SU-DHL-6 (cell line): ENCODE measurements around the gene SCN3B.

Experiments
- H2AFZ ChIP-seq: fragments of 200-600 bp; sonication (generic); 2 replicates; pipeline ENCODE4 v1.6.1; 2014; ENCODE audit warnings: low read depth, mild to moderate bottlenecking, moderate library complexity, mixed read lengths, antibody characterized with exemption, low read length; ENCODE audit not compliant: severe bottlenecking
- H3F3A ChIP-seq: fragments of 200-600 bp; shearing (Covaris generic); 2 replicates; pipeline ENCODE4 v1.6.0; 2016; ENCODE audit warnings: antibody characterized with exemption, mild to moderate bottlenecking; ENCODE audit not compliant: insufficient read depth
- H3K27ac ChIP-seq: fragments of 200-600 bp; sonication (generic); 2 replicates; pipeline ENCODE4 v1.5.1; 2016; ENCODE audit warnings: low read depth, mild to moderate bottlenecking, low read length, moderate library complexity, mixed read lengths
- H3K27me3 ChIP-seq: fragments of 200-600 bp; sonication (generic), shearing (Covaris generic); 2 replicates; pipeline ENCODE4 v1.6.0; 2014; ENCODE audit warnings: mild to moderate bottlenecking, low read length
- H3K36me3 ChIP-seq: fragments of 200-600 bp; sonication (generic); 2 replicates; pipeline ENCODE4 v1.6.1; 2014; ENCODE audit warnings: mild to moderate bottlenecking, low read length, mixed read lengths
- H3K4me2 ChIP-seq: fragments of 300-600, 200-600 bp; shearing (Covaris generic), sonication (generic); 2 replicates; pipeline ENCODE4 v1.6.0; 2014; ENCODE audit warnings: low read length, low read depth, mild to moderate bottlenecking; ENCODE audit not compliant: poor library complexity, severe bottlenecking
- H3K4me3 ChIP-seq: fragments of 200-600 bp; sonication (generic); 2 replicates; pipeline ENCODE4 v1.5.1; 2014; ENCODE audit warnings: antibody characterized with exemption, low read length, mild to moderate bottlenecking, mixed read lengths; ENCODE audit not compliant: insufficient read depth, poor library complexity, severe bottlenecking
- H3K79me2 ChIP-seq: fragments of 200-600 bp; sonication (generic); 2 replicates; pipeline ENCODE4 v1.6.1; 2014; ENCODE audit warnings: mild to moderate bottlenecking, low read length, moderate library complexity; ENCODE audit not compliant: insufficient read depth
- H3K9ac ChIP-seq: fragments of 200-600 bp; sonication (generic); 2 replicates; pipeline ENCODE4 v1.7.0; 2014; ENCODE audit warnings: mild to moderate bottlenecking, low read length
- H3K9me2 ChIP-seq: fragments of 200-600 bp; sonication (generic); replicated peaks from 2 replicates; pipeline ENCODE4 v1.6.1; 2014; ENCODE audit warnings: low read length; ENCODE audit not compliant: insufficient read depth
- H3K9me3 ChIP-seq: fragments of 200-600 bp; sonication (generic); 2 replicates; pipeline ENCODE4 v1.6.1; 2014; ENCODE audit warnings: low read length, mixed read lengths; ENCODE audit not compliant: insufficient read depth
- H4K20me1 ChIP-seq: fragments of 200-600 bp; sonication (generic); 2 replicates; pipeline ENCODE4 v1.6.1; 2014; ENCODE audit warnings: low read depth, mild to moderate bottlenecking, antibody characterized with exemption, low read length, moderate library complexity, mixed read lengths
- CTCF ChIP-seq: fragments of 200-600 bp; sonication (generic); IDR thresholded peaks from one replicate; pipeline ENCODE4 v1.5.1; 2017; ENCODE audit warnings: antibody characterized with exemption, mild to moderate bottlenecking, low read length, moderate library complexity; ENCODE audit not compliant: insufficient read depth, poor library complexity, severe bottlenecking
- EZH2phosphoT487 ChIP-seq: fragments of 200-600 bp; sonication (generic), shearing (Covaris generic); conservative IDR thresholded peaks from 2 replicates; pipeline ENCODE4 v1.6.1; 2018; ENCODE audit warnings: mild to moderate bottlenecking, antibody characterized with exemption, low read length, moderate library complexity, mixed read lengths

The SCN3B gene

GRCh38 chr11:123640029-123640428, 14.4 kb downstream of the SCN3B start:
- no peaks in the 10 kb centered on the region for H3K9me3 ChIP-seq
- H3K27me3 ChIP-seq, result no peaks in the 10 kb centered on the region
- no peaks in the 10 kb centered on the region for H3K79me2 ChIP-seq
- H3K4me2 ChIP-seq, result no peak overlapping the region
- no peaks in the 10 kb centered on the region for H4K20me1 ChIP-seq
- no peaks in the 10 kb centered on the region for H3F3A ChIP-seq
- no peaks in the 10 kb centered on the region for H3K36me3 ChIP-seq
- H3K4me3 ChIP-seq, result no peak overlapping the region
- no peak overlapping the region for H3K9ac ChIP-seq
- no peaks in the 10 kb centered on the region for H3K9me2 ChIP-seq
- TF ChIP-seq EZH2phosphoT487 (no peak), CTCF (no peak)
- no peak overlapping the region for H3K27ac ChIP-seq
- H2AFZ ChIP-seq, result no peak overlapping the region

GRCh38 chr11:123630126-123630608, 24.3 kb downstream of the SCN3B start:
- Histone ChIP-seq H3K9me2 (no peaks in the 10 kb centered on the region), H2AFZ (no peak overlapping the region), H3K4me3 (no peak overlapping the region), H3K9me3 (no peaks in the 10 kb centered on the region), H4K20me1 (no peaks in the 10 kb centered on the region), H3K36me3 (no peaks in the 10 kb centered on the region), H3K9ac (no peak overlapping the region), H3F3A (no peaks in the 10 kb centered on the region), H3K4me2 (no peak overlapping the region), H3K27ac (no peak overlapping the region), H3K79me2 (no peaks in the 10 kb centered on the region), H3K27me3 (no peaks in the 10 kb centered on the region)
- no peak for TF ChIP-seq EZH2phosphoT487
- no peak for TF ChIP-seq CTCF

GRCh38 chr11:123628936-123629683, 25.3 kb downstream of the SCN3B start:
- Histone ChIP-seq H4K20me1 (no peaks in the 10 kb centered on the region), H3K36me3 (no peaks in the 10 kb centered on the region), H3K9ac (no peak overlapping the region), H3K4me2 (no peak overlapping the region), H3K4me3 (no peak overlapping the region), H3F3A (no peaks in the 10 kb centered on the region), H3K9me2 (no peaks in the 10 kb centered on the region), H3K9me3 (no peaks in the 10 kb centered on the region), H3K27me3 (no peaks in the 10 kb centered on the region), H2AFZ (no peak overlapping the region), H3K79me2 (no peaks in the 10 kb centered on the region), H3K27ac (no peak overlapping the region)
- TF ChIP-seq EZH2phosphoT487, result no peak
- no peak for TF ChIP-seq CTCF
